T-helper 1 cell (primary cell): ENCODE data around the gene THSD7B.

ENCODE experiments used
- DNase-seq, 5 donors: peaks; one replicate each; pipeline ENCODE4 v3.0.0-alpha.2; 2012 to 2020

Gene THSD7B

GRCh38 chr2:137202318-137202717 is 437.0 kb downstream of the THSD7B start:
- no peak for DNase-seq

DNA sequence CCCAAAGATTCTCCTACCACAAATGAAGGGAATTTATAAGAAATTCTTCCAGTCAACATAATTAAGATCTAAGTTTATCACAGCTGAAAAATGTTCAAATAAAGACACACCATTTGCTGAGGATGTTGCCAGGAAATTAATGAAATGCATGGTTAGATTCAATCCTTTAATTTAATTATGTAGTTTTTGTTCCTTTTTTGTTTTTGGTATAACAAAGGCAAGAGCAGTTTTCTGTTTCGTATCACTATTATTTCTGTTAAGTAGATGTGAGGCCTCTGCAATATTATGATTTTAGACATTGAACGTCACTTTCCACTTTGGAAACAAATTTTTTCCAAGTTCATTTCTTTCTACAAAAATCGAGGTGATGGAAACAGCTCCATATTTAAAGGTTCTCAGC is 440.0 kb downstream of the THSD7B start:
- DNase-seq = no peak

- no peak for DNase-seq
Measured at GRCh38 chr2:137206069-137206468, 440.7 kb downstream of the THSD7B start.

DNA sequence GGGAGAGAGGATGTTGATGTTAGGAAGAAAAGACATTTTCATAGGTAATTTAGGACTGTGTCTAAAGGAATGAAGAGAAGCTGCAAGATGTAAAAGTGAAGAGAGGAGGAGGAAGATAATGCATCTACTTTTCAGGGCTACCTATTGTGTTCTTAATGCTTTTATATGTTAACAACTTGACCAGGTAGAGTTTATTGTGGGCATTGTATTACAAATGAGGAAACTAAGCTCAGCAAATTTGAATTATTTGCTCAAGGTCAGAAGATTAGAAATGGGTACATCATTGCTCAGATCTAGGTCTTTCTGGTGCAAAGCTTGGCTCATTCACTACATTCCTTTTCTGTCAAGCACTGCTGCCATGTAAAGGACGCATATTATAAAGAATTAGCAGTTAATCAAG is 441.7 kb downstream of the THSD7B start:
- no peak for DNase-seq

- DNase-seq = no peak
Measured at GRCh38 chr2:137208431-137208891, 443.1 kb downstream of the THSD7B start.

- no peak for DNase-seq
Measured at GRCh38 chr2:137210039-137210438, 444.7 kb downstream of the THSD7B start.

DNA sequence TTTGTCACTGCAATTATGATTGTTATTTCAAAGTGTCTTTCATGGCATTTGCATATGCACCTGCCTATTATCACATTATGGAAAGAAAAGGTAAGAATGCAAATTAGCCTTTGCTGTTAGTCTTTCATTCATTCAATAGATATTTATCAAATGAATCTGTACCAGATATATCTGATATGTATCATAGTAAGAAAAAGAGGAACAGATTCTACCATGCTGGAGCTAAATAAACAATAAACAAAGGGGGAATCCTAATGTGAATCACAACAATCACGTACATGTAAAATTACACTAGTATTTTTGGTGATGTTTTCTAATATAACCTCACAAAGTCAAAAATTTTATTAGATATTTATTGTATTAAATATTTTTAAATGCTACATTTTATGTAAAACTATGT is 446.4 kb downstream of the THSD7B start:
- DNase-seq = no peak

DNA sequence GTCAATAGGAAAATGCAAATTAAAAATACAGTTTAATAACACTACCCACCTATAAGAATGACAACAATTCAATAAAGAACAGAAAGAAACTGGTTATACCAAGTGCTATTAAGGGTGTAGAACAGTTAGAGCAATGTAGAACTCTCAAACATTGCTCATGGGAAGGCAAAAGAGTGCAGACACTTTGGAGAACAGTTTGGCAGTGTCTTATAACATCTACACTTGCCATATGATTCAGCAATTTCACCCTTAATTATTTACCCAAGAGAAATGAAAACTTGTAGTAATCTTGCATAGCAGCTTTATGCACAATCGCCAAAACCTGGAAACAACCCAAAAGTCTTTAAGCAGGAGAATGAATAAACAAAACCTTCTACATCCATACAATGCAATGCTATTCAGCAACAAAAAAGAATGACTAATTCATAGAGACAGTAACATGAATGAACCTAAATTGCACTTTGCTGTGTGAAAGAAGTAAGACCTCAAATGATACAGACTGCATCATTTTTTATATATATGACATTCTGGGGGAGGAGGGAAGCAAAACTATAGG is 455.2 kb downstream of the THSD7B start:
- DNase-seq = no peak

DNA sequence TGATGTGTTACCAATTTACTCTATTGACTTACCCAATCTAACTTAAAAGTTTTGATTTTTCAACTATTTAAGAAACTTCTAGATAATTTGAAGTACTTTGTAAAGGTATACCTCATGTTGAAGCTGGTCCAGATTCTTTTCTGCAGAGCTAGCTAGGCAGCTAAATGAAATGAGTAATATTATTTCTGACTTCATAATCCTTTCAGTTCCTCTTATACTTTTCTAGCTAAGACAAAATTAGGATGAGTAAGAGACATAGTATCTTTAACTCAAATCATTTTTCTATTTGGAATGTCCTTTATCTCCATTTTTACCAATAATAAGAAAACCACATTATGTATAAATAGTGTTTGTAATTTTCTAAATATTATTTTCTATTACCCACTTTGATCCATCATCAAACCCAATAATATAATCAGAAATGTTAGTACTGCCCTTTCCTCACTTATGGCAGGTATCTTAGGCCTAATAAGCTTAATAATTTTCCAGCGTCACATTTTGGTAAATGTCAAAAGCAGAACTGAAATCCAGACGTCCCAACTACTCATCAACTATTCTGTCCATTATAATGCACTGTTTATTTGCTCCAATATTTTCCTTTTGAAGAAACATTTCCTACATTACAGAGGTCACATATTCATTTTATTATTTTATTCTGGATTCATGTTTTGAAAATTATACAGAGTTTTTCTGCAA is 456.6 kb downstream of the THSD7B start:
- no peak for DNase-seq

DNA sequence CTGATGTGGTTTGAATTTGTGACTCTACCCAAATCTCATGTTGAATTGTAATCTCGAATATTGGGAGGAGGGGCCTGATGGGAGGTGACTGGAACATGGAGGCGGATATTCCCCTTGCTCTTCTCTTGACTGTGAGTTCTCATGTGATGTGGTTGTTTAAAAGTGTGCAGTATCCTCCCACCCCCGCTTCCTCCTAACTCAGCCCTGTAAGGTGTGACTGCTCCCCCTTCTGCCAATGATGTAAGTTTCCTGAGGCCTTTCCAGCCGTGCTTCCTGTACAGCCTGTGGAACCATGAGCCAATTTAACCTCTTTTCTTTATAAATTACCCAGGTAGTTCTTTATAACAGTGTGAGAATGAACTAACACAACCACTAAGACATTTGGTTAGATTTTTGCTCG is 458.4 kb downstream of the THSD7B start:
- DNase-seq = no peak

DNA sequence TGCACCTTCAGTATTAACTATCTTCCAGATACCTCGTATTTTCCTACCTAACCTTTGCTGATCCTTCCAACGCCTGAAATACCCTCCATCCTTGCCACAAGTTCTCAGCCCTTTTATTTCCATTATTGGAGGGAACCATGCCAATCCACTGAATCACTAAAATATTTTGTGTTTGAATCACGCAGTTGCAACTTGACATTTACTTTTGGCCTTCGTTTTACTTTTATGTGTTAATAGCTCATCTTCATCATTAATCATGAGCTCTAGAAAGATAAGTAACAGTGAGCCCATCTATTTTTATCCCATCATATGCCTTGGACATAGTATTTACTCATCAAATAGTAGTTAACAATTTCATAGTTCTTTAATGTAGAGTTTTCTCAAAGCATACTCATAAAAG is 463.2 kb downstream of the THSD7B start:
- DNase-seq = no peak

- DNase-seq = no peak
Measured at GRCh38 chr2:137229834-137230233, 464.5 kb downstream of the THSD7B start.

GRCh38 chr2:137231628-137232027 is 466.3 kb downstream of the THSD7B start:
- DNase-seq = no peak

DNA sequence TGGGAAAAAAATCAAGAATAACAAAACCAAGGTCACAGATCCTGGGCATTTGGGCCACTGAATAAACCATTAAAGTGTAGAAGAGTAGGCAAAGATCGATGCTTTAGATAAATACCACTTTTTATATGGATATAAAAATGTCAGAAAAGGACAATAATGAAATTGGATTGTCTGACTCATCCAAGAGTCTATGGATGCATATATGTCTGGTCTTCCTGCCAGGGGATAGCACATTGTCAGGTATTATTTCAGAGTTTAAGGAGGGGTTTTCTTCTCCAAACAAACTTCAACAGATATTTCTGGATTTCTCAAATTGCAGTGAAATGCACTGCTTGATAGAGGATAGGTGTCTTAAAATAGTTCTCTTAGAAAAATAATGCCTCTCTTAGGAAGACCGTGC is 466.7 kb downstream of the THSD7B start:
- DNase-seq = no peak

DNA sequence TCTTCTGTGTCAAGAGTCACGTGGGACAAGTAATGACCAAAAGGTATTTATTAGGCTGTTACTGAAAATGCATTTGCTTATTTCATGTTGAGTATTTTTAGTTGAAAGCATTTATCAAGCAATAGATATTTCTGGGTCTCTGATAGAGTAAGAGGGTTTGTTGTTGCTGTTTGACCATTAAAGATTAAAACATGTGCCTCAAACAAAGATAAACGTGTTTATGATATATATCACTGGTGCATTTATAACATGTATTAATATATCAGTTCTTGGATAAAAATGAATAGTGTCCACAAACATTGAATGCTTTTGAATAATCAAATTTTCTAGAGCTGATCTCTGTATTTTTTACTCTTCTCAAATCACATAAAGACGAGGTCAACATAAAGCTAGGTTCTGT is 467.7 kb downstream of the THSD7B start:
- no peak for DNase-seq

- DNase-seq = no peak
Measured at GRCh38 chr2:137237055-137237454, 471.7 kb downstream of the THSD7B start.

GRCh38 chr2:137238065-137238464 is 472.7 kb downstream of the THSD7B start:
- DNase-seq = no peak

DNA sequence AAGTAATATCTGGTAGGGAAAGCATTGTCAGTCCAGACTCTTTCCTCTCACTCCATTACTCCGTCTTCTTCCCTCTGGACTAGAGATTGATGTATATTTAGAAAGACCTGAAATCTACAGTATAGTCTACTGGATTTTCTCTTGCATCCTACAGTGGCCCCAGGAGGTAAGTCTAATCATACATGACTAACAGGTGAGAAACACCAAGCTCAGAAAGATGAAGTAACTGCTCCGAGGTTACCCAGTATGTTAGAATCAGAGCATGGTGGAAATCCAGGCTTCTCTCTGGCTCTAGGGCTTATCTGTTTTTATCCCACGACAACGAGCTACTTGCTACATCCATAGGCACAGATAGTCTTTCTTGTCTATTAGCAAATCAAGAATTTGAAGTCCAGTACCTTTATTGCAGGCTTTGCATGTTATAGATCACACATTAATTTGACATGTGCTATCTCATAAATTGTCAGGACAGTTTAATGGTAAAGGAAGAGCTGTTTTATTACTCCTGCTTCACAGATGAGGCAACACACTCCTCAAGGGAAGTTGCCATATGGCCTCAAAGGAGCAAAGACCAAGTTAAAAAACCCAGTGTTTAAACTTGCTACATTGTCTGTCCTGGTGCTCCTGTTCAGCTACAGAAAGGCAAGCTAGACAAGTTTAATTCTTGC is 484.3 kb downstream of the THSD7B start:
- DNase-seq = no peak

DNA sequence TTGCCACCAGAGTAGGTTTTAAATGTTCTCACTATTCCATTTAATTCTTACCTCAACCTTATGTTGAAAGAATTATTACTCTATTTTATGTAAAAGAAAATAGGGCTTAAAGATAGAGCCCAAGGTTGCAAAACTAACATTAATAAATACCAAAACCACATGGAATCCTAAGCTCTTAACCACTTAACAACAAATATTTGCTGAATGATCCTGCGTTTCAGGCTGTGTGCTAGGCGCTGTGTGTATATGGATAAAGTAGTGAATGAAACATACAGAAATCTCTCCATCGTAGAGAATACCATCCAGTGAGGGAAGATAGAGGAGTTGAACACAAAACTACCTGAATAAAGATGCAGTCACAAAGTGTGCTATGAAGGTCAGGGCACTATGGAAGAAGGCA is 485.1 kb downstream of the THSD7B start:
- no peak for DNase-seq

GRCh38 chr2:137251045-137251444 is 485.7 kb downstream of the THSD7B start:
- DNase-seq = no peak

DNA sequence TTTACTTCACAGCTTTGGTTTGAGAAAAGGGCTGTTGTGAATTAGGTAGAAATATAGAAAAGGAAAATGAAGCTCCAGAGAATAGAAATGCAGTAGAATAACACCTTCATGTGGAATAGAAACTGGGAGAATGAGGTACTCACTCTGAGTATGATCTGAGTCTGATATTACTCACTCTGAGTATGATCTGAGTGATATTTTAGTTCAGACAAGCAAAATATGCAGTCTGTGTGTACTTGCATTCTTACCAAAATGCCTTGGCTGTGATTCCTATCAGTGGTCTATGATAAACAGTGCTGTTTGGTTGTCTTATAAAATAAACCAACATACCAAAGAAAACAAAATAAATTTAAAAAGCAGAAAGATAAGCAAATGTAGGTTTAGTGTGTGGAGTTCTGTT is 487.6 kb downstream of the THSD7B start:
- DNase-seq = no peak

DNA sequence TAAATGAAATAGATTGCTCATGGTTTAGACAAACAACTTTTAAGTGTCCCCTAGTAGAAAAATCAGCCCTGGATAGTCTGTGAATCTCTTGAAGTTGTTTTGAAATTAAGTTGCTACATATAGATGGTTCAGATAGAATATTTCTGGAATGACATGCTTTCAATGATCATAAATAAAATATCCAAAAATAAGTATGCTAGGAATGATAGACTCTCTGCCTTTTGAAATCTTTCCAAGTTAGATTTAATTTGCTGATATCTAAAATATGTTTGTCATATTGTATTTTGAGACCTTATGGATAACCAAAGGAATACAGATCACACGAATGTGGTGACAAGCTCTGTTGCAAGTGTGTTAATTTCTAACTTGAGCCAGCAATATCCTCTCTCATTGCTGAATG is 488.7 kb downstream of the THSD7B start:
- no peak for DNase-seq

- DNase-seq = no peak
Measured at GRCh38 chr2:137255345-137255744, 490.0 kb downstream of the THSD7B start.

DNA sequence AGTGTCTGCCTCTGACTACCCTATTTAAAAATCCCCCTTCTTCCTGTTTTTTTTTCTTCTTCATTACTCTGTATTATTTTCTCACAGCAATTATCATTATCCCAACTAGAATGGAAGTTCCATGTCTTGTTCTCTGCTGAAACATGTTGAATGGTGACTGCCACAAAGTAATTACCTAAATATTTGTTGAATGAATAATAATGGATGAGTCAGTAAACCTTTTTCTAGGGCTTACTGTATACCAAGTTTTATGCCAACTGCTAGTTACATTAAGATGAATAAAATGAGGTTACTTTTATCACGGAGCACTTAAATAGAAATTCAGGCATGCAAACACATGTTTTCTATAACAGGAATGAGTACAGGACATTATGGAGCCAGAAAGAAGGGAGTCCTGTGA is 490.6 kb downstream of the THSD7B start:
- no peak for DNase-seq
